Ishikawa (cell line): Measurements from ENCODE around the gene LRRC56.
A peak's percentile ranks its signal among the peaks of the same experiment; 100 is the strongest.

ENCODE experiments used
- CEBPB ChIP-seq: IDR thresholded peaks from 2 replicates; pipeline ENCODE4 v1.6.1; 2012
- CREB1 ChIP-seq: IDR thresholded peaks from 2 replicates; pipeline ENCODE4 v1.6.1; 2012; ENCODE audit warnings: low read depth
- EGR1 ChIP-seq: IDR thresholded peaks from 2 replicates; pipeline ENCODE4 v1.6.1; 2012
- EP300 ChIP-seq: IDR thresholded peaks from 2 replicates; pipeline ENCODE4 v1.6.1; 2012; ENCODE audit warnings: borderline replicate concordance
- FOXM1 ChIP-seq: IDR thresholded peaks from 2 replicates; pipeline ENCODE4 v1.6.1; 2012; ENCODE audit warnings: low read depth, borderline replicate concordance
- MAX ChIP-seq: IDR thresholded peaks from 2 replicates; pipeline ENCODE4 v1.6.1; 2012
- NFIC ChIP-seq: IDR thresholded peaks from 2 replicates; pipeline ENCODE4 v1.6.1; 2012
- RAD21 ChIP-seq: IDR thresholded peaks from 2 replicates; pipeline ENCODE4 v1.6.1; 2012; ENCODE audit warnings: low read depth
- REST ChIP-seq: IDR thresholded peaks from 2 replicates; pipeline ENCODE4 v1.6.1; 2012; ENCODE audit warnings: low read depth, mild to moderate bottlenecking
- TAF1 ChIP-seq: IDR thresholded peaks from 2 replicates; pipeline ENCODE4 v1.6.1; 2012; ENCODE audit warnings: low read depth, mild to moderate bottlenecking
- TCF12 ChIP-seq: IDR thresholded peaks from 2 replicates; pipeline ENCODE4 v1.6.1; 2012; ENCODE audit warnings: low read depth
- TEAD4 ChIP-seq: IDR thresholded peaks from 2 replicates; pipeline ENCODE4 v1.6.1; 2012
- USF1 ChIP-seq: IDR thresholded peaks from 2 replicates; pipeline ENCODE4 v1.6.1; 2012
- YY1 ChIP-seq: IDR thresholded peaks from 2 replicates; pipeline ENCODE4 v1.6.1; 2012; ENCODE audit warnings: low read depth
- ZBTB7A ChIP-seq: IDR thresholded peaks from 2 replicates; pipeline ENCODE4 v1.6.1; 2012; ENCODE audit warnings: low read depth

Gene LRRC56

GRCh38 chr11:516400-516799, 20.9 kb upstream of the LRRC56 start:
- TF ChIP-seq RAD21: no peak
- TF ChIP-seq CEBPB: no peak
- TF ChIP-seq EP300: no peak
- no peak for TF ChIP-seq EGR1
- no peak for TF ChIP-seq FOXM1
- TF ChIP-seq ZBTB7A: no peak
- no peak for TF ChIP-seq MAX
- TF ChIP-seq TEAD4: no peak
- no peak for TF ChIP-seq YY1
- no peak for TF ChIP-seq TCF12
- no peak for TF ChIP-seq TAF1
- TF ChIP-seq NFIC: no peak

GRCh38 chr11:518463-519202, 18.7 kb upstream of the LRRC56 start:
- TF ChIP-seq EGR1: no peak; the same call in 1 of the 2 replicates
- TF ChIP-seq TCF12: peak; percentile 75
- TF ChIP-seq NFIC: peak; percentile 54; the same call in 1 of the 2 replicates
- peak; percentile 97 for TF ChIP-seq MAX
- 0 out of 2 replicates have a peak, but pooled peaks have one; percentile 33 for TF ChIP-seq FOXM1
- peak; percentile 94 for TF ChIP-seq USF1
- no peak for TF ChIP-seq CEBPB
- TF ChIP-seq EP300: peak; percentile 40; the same call in 1 of the 2 replicates
- TF ChIP-seq RAD21: peak; percentile 74; the same call in 1 of the 2 replicates
- peak; percentile 50 for TF ChIP-seq TEAD4

GRCh38 chr11:520428-521176, 16.7 kb upstream of the LRRC56 start:
- TF ChIP-seq FOXM1 (no peak), TAF1 (no peak), CREB1 (no peak), USF1 (no peak)

GRCh38 chr11:521177-521688, 16.1 kb upstream of the LRRC56 start:
- TF ChIP-seq REST (no peak), EP300 (no peak), MAX (no peak)

GRCh38 chr11:526192-526591, 11.1 kb upstream of the LRRC56 start:
- no peak for TF ChIP-seq FOXM1
- no peak for TF ChIP-seq EP300
- TF ChIP-seq MAX: no peak
- TF ChIP-seq RAD21: no peak
- no peak for TF ChIP-seq YY1
- TF ChIP-seq EGR1: no peak
- no peak for TF ChIP-seq CEBPB
- TF ChIP-seq NFIC: no peak
- TF ChIP-seq TCF12: no peak
- TF ChIP-seq TAF1: no peak
- TF ChIP-seq TEAD4: no peak
- TF ChIP-seq USF1: no peak
- no peak for TF ChIP-seq ZBTB7A
- no peak for TF ChIP-seq CREB1
- no peak for TF ChIP-seq REST
